NB4 (cell line): ENCODE results near the gene MARK2.

ENCODE experiments used
- CTCF ChIP-seq: IDR thresholded peaks from one replicate; pipeline ENCODE4 v1.5.1; 2012; ENCODE audit warnings: low read depth, low read length
- MAX ChIP-seq: IDR thresholded peaks from 2 replicates; pipeline ENCODE4 v1.6.1; 2011; ENCODE audit warnings: low read depth, low read length

DNA sequence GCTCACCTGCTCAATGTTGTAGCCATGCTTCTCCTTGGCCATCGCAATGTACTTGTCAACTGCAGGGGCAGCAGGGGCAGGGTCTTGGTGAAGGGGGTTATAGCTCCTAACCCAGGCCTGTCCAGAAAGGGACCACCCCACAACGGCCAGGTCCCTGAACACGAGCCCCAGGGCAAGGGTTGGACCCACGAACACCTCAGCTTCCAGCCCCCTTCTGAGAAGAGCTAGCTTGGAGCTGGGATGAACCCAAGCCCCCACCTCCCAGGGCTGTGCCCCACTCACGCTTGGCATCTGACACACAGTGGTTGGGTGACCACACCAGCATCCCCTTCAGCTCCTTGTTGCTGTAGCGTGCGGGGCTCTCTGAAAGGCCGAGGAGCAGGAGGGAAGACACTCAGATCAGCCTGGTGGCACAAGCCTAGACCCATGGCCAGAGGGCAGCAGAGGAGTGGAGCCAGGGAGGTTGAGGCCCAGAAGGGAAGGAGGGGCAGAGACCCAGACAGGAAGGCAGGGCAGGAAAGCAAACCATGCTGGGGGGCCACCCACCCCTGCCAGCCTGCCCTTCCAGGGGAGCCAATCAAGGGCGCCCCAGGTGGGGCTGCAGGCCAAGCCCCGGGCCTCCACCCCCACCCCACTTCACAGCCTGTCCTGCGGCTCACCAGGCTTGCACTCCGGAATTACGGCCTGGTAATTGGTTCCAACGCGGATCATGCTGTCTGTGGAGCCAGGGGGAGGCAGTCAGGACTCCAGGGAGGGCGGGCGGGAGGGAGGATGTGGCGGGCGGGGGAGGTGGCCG, 76.2 kb downstream of the MARK2 start:
- TF ChIP-seq MAX (no peak), CTCF (no peak)
